H1 (cell line): ENCODE results near the gene ACP3. TPM values are rescaled to one million over a fixed set of nuclear protein-coding genes. Genes with fewer than 3 reads are reported as not detected.
A peak's percentile ranks its signal among the peaks of the same experiment; 100 is the strongest.
"Not testable (repeated sequence)": the region's sequence is repeated elsewhere in the genome, so short reads cannot be mapped to it uniquely, and the experiment has no call there.

ENCODE experiments used
- CTCF ChIA-PET: fragments of 300-600 bp; sonication (Branson Sonifier 250); formaldehyde crosslinking; loops from one replicate; lab custom pipeline; 2021; ENCODE audit not compliant: partially characterized antibody; lab: Charles Lee
- POLR2A ChIA-PET: fragments of 300-600 bp; sonication (Branson Sonifier 250); formaldehyde crosslinking; loops from one replicate; lab custom pipeline; 2021; ENCODE audit warnings: inconsistent platforms; ENCODE audit not compliant: partially characterized antibody; lab: Charles Lee
- DNase-seq, 2 experiments: peaks; one replicate each; pipeline versions ENCODE4 v3.0.0 to v3.0.0-alpha.2; 2010 to 2022; ENCODE audit warnings: low spot score in 2 of 2, low read depth in 1 of 2, mixed read lengths in 1 of 2
- FAIRE-seq: peaks from 2 replicates; lab custom pipeline; 2011; peaks lifted over from hg19 to GRCh38; lab: Jason Lieb, UNC
- H2AFZ ChIP-seq: 2 replicates; pipeline ENCODE4 v1.8.1; 2012; ENCODE audit warnings: low read length, inconsistent platforms
- H2AK5ac ChIP-seq: 2 replicates; pipeline ENCODE4 v1.6.1; 2013; ENCODE audit warnings: low read depth, low read length
- H2BK120ac ChIP-seq: replicated peaks from 2 replicates; pipeline ENCODE3; 2013; ENCODE audit warnings: low read depth, low read length, inconsistent platforms
- H2BK12ac ChIP-seq: 2 replicates; pipeline ENCODE4 v1.6.1; 2013; ENCODE audit warnings: low read depth, low read length
- H2BK15ac ChIP-seq: 2 replicates; pipeline ENCODE4 v1.6.1; 2013; ENCODE audit warnings: low read length
- H2BK20ac ChIP-seq: 2 replicates; pipeline ENCODE4 v1.6.1; 2013; ENCODE audit warnings: low read length
- H2BK5ac ChIP-seq: 2 replicates; pipeline ENCODE4 v1.6.1; 2013; ENCODE audit warnings: low read depth, low read length
- H3K14ac ChIP-seq: 2 replicates; pipeline ENCODE4 v1.6.1; 2013; ENCODE audit warnings: inconsistent platforms; ENCODE audit not compliant: insufficient read length
- H3K18ac ChIP-seq: 2 replicates; pipeline ENCODE4 v1.6.1; 2013; ENCODE audit warnings: low read length; ENCODE audit errors: extremely low read depth
- H3K23ac ChIP-seq: 2 replicates; pipeline ENCODE4 v1.6.1; 2013; ENCODE audit warnings: inconsistent platforms; ENCODE audit not compliant: insufficient read length
- H3K23me2 ChIP-seq: 2 replicates; pipeline ENCODE4 v1.6.1; 2013; ENCODE audit warnings: low read depth, low read length
- H3K27ac ChIP-seq: 2 replicates; pipeline ENCODE4 v1.6.1; 2011; ENCODE audit warnings: low read depth, low read length, inconsistent platforms
- H3K27me3 ChIP-seq, 4 experiments: replicated peaks in 1 of 4; 1 replicate in 1 of 4; 2 replicates in 3 of 4; pipeline versions ENCODE4 v1.6.1 to v1.8.1; 2011 to 2013; ENCODE audit warnings: low read length in 3 of 4, mild to moderate bottlenecking in 3 of 4, inconsistent platforms in 2 of 4, mixed read lengths in 2 of 4, moderate library complexity in 1 of 4; ENCODE audit not compliant: control insufficient read depth in 3 of 4, insufficient read depth in 3 of 4; ENCODE audit errors: extremely low read depth in 1 of 4
- H3K36me3 ChIP-seq, 4 experiments: 2 replicates each; pipeline versions ENCODE4 v1.6.1 to v1.8.1; 2011 to 2013; ENCODE audit warnings: mild to moderate bottlenecking in 4 of 4, low read length in 3 of 4, moderate library complexity in 2 of 4, control low read depth in 1 of 4, inconsistent platforms in 1 of 4; ENCODE audit not compliant: insufficient read depth in 4 of 4, control insufficient read depth in 2 of 4
- H3K4ac ChIP-seq: replicated peaks from 2 replicates; pipeline ENCODE3; 2013; ENCODE audit warnings: low read length, low read depth, mixed read lengths, inconsistent platforms; ENCODE audit not compliant: insufficient read length
- H3K4me1 ChIP-seq, 4 experiments: replicated peaks in 1 of 4; 1 replicate in 1 of 4; 2 replicates in 3 of 4; pipeline versions ENCODE4 v1.6.1 to v1.8.1; 2011 to 2013; ENCODE audit warnings: low read length in 3 of 4, inconsistent platforms in 2 of 4, mixed read lengths in 1 of 4; ENCODE audit not compliant: insufficient read depth in 4 of 4, control insufficient read depth in 3 of 4
- H3K4me2 ChIP-seq, 2 experiments: 2 replicates each; pipeline versions ENCODE4 v1.6.1 to v1.8.1; 2011 to 2013; ENCODE audit warnings: low read depth in 2 of 2, low read length in 2 of 2, control low read depth in 1 of 2, inconsistent platforms in 1 of 2, mild to moderate bottlenecking in 1 of 2; ENCODE audit not compliant: insufficient read depth in 1 of 2
- H3K4me3 ChIP-seq, 4 experiments: fragments of 200-600, 300-600 bp in 1 of 4; sonication (generic), shearing (Covaris generic), sonication (Bioruptor Twin) in 1 of 4; 2 replicates each; pipeline versions ENCODE4 v1.5.1 to v1.8.1; 2011 to 2016; ENCODE audit warnings: low read length in 4 of 4, low read depth in 3 of 4, control low read depth in 2 of 4, inconsistent platforms in 2 of 4, mild to moderate bottlenecking in 2 of 4, mixed read lengths in 1 of 4, moderate library complexity in 1 of 4; ENCODE audit not compliant: insufficient read depth in 2 of 4; ENCODE audit errors: extremely low read depth in 1 of 4
- H3K56ac ChIP-seq: replicated peaks from 2 replicates; pipeline ENCODE3; 2013; ENCODE audit warnings: low read depth, mild to moderate bottlenecking, mixed read lengths, low read length, inconsistent platforms; ENCODE audit not compliant: insufficient read length
- H3K79me1 ChIP-seq: 2 replicates; pipeline ENCODE4 v1.6.1; 2013; ENCODE audit warnings: low read depth, low read length, control low read depth
- H3K79me2 ChIP-seq, 2 experiments: 2 replicates each; pipeline versions ENCODE4 v1.6.1 to v1.8.1; 2012 to 2013; ENCODE audit warnings: low read length in 2 of 2, mild to moderate bottlenecking in 2 of 2, inconsistent platforms in 1 of 2; ENCODE audit not compliant: insufficient read depth in 2 of 2, control insufficient read depth in 1 of 2
- H3K9ac ChIP-seq, 4 experiments: replicated peaks in 1 of 4; 1 replicate in 1 of 4; 2 replicates in 3 of 4; pipeline versions ENCODE4 v1.6.1 to v1.8.1; 2011 to 2013; ENCODE audit warnings: low read depth in 3 of 4, low read length in 3 of 4, control low read depth in 2 of 4, mild to moderate bottlenecking in 2 of 4, moderate library complexity in 2 of 4, inconsistent platforms in 1 of 4; ENCODE audit errors: extremely low read depth in 1 of 4
- H3K9me3 ChIP-seq, 2 experiments: 2 replicates each; pipeline versions ENCODE4 v1.6.1 to v1.8.1; 2012 to 2013; ENCODE audit warnings: mild to moderate bottlenecking in 2 of 2, moderate library complexity in 2 of 2, control low read depth in 1 of 2, inconsistent platforms in 1 of 2, low read depth in 1 of 2, low read length in 1 of 2, mixed read lengths in 1 of 2; ENCODE audit not compliant: insufficient read depth in 2 of 2
- H4K20me1 ChIP-seq, 2 experiments: replicated peaks in 1 of 2; 2 replicates each; pipeline versions ENCODE3 to v1.8.1; 2011 to 2013; ENCODE audit warnings: inconsistent platforms in 2 of 2, low read length in 2 of 2, mild to moderate bottlenecking in 1 of 2; ENCODE audit not compliant: insufficient read depth in 2 of 2, control insufficient read depth in 1 of 2
- H4K5ac ChIP-seq: 2 replicates; pipeline ENCODE4 v1.6.1; 2013; ENCODE audit warnings: low read length, low read depth, mixed read lengths, inconsistent platforms; ENCODE audit not compliant: insufficient read length
- H4K8ac ChIP-seq: 2 replicates; pipeline ENCODE4 v1.8.0; 2013; ENCODE audit warnings: mild to moderate bottlenecking, moderate library complexity, low read length, inconsistent platforms; ENCODE audit not compliant: insufficient read depth; ENCODE audit errors: extremely low read depth
- H4K91ac ChIP-seq: replicated peaks from 2 replicates; pipeline ENCODE3; 2013; ENCODE audit warnings: low read length, mixed read lengths, inconsistent platforms; ENCODE audit not compliant: insufficient read length
- YY1 ChIP-seq: IDR thresholded peaks from 2 replicates; pipeline ENCODE4 v1.6.1; 2011; ENCODE audit warnings: low read depth, mild to moderate bottlenecking, low read length
- WGBS, 2 experiments: shearing (Covaris generic) in 1 of 2; methylation state at CpG; one replicate each; pipeline versions ENCODE4 v1.1.6 to v1.1.7; 2013 to 2015; ENCODE audit warnings: low lambda C conversion rate in 2 of 2, mixed read lengths in 2 of 2, inconsistent platforms in 1 of 2, low coverage in 1 of 2, missing lambda C conversion rate in 1 of 2; ENCODE audit not compliant: insufficient replicate concordance in 2 of 2, insufficient coverage in 1 of 2, insufficient read length in 1 of 2; ENCODE audit errors: extremely low coverage in 1 of 2, missing lambda C conversion rate in 1 of 2; 5-methylcytosine and 5-hydroxymethylcytosine counted together
- polyA plus RNA-seq, 7 experiments: library from polyadenylated mRNA; depleted of rRNA in 3 of 7; stranded (reverse) in 5 of 7; unstranded in 2 of 7; fragments of >200 nt in 5 of 7; fragments of 200-250 nt in 2 of 7; gene quantifications; 1 replicate in 5 of 7; 2 replicates in 1 of 7; 4 replicates in 1 of 7; pipeline versions ENCODE4 v1.2.1 to v1.2.3, GENCODE V29; 2011 to 2013; ENCODE audit warnings: missing spikeins in 2 of 7, mixed read lengths in 2 of 7
- total RNA-seq: library from RNA; stranded (reverse); fragmentation: NEBNext Ultra II Directional; extraction: Animal tissue kit (Norgen Biotek cat#: 25700); gene quantifications from 2 replicates; pipeline ENCODE4 v1.2.1, GENCODE V29; 2021

Gene ACP3
- total and polyA plus RNA-seq, 2 of the 8 experiments (the other 6 are each of a cell fraction or from before 2014, with no cell fraction given), result 1.2 to 1.4 TPM

- WGBS, 2 experiments, result 73% methylated on average over 25 of the region's 25 CpGs; no CpG with 5 or more reads in 1 of the 2 experiments
- FAIRE-seq, result not testable (repeated sequence)
- H2AFZ ChIP-seq, result peak overlapping the region; percentile 44; the same call in 1 of the 2 replicates
Measured at GRCh38 chr3:132376945-132377354, 59.7 kb downstream of the ACP3 start.

More at GRCh38 chr3:132376945-132377354, 59.7 kb downstream of the ACP3 start:
- H3K9ac ChIP-seq, result peak overlapping the region in 1 of 4 experiments; percentile 60; a peak in 2 of 7 replicates
- not testable (repeated sequence) for H3K27ac ChIP-seq, H2BK120ac ChIP-seq, H2BK15ac ChIP-seq, H2AK5ac ChIP-seq, H3K79me1 ChIP-seq, H3K23me2 ChIP-seq, H3K14ac ChIP-seq, H3K23ac ChIP-seq, H3K4ac ChIP-seq, H3K9me3 ChIP-seq, H2BK20ac ChIP-seq, H4K20me1 ChIP-seq, H3K56ac ChIP-seq, H4K91ac ChIP-seq, H3K36me3 ChIP-seq, H3K27me3 ChIP-seq, H4K5ac ChIP-seq
- peak overlapping the region; percentile 25; the same call in 1 of the 2 replicates for H3K18ac ChIP-seq
- H3K4me3 ChIP-seq, result peak overlapping the region; percentile 21 to 76 (median 42); a peak in 6 of 8 replicates
- POLR2A ChIA-PET, result interaction anchor here (0.6 to 1.6 kb wide), 4 partner anchors 8 to 41 kb away, joined by 3 to 8 read pairs (median 4); no protein-coding TSS in a partner anchor
- peak overlapping the region; percentile 71; the same call in 1 of the 2 replicates for H2BK5ac ChIP-seq
- peak; percentile 63; the same call in 1 of the 2 replicates for TF ChIP-seq YY1
- CTCF ChIA-PET, result interaction anchor here (1.0 to 2.5 kb wide), 4 partner anchors 19 to 338 kb away, joined by 3 to 5 read pairs (median 4); no protein-coding TSS in a partner anchor
- 0 out of 2 replicates have a peak overlapping the region, but pooled peaks have one; percentile 68 for H4K8ac ChIP-seq
- peaks cover 7 to 20% (median 10%) of the 10 kb centered on the region in 4 experiments for H3K4me1 ChIP-seq
- DNase-seq, result peak in 1 of 2 experiments; percentile 69
- H3K4me2 ChIP-seq, result peak overlapping the region; percentile 50 to 62
- peaks cover 0 to 21% of the 10 kb centered on the region in 2 experiments; a peak in 2 of 4 replicates for H3K79me2 ChIP-seq
- peak overlapping the region; percentile 97 for H2BK12ac ChIP-seq
